Measurements from ENCODE around the gene ACKR4.
"Not testable (repeated sequence)": the region's sequence is repeated elsewhere in the genome, so short reads cannot be mapped to it uniquely, and the experiment has no call there.

Gene ACKR4

DNA sequence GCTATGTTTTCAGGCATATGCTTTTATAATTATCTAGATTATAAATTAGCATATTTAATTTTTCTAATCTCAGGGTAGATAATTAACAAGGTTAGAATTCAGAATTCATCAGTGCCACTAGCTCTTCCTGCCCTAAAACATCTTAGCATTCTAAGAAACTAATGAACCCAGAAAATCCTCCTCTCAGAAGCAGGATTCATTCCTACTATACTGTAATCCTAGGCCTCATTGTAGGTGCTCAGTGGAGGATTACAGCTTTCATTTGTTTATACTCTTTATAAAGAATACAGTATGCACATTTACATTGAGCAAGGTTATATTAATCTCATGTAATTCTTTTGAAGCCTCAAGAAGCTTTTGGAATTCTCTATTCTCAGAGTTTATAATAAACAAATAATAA is 41.6 kb downstream of the ACKR4 start:
- H3K4me3 ChIP-seq (ENCODE audit: low read length in 2 of 2), result no peak overlapping the region
- no peaks in the 10 kb centered on the region for H3K4me1 ChIP-seq (ENCODE audit: control insufficient read depth, insufficient read depth, low read length)
- H3K9ac ChIP-seq (ENCODE audit: low read length in 2 of 2), result no peak overlapping the region
- H3K9me3 ChIP-seq (ENCODE audit: control insufficient read depth in 2 of 2, low read length in 2 of 2), result no peaks in the 10 kb centered on the region
- H3K27me3 ChIP-seq (ENCODE audit: control insufficient read depth in 1 of 2, insufficient read depth in 2 of 2, low read length in 2 of 2), result no peaks in the 10 kb centered on the region
- H3K27ac ChIP-seq (ENCODE audit: low read length), result no peak overlapping the region
- peaks cover 19 to 23% of the 10 kb centered on the region in 2 donors for H3K36me3 ChIP-seq (ENCODE audit: control insufficient read depth in 2 of 2, insufficient read depth in 2 of 2, low read length in 2 of 2)

DNA sequence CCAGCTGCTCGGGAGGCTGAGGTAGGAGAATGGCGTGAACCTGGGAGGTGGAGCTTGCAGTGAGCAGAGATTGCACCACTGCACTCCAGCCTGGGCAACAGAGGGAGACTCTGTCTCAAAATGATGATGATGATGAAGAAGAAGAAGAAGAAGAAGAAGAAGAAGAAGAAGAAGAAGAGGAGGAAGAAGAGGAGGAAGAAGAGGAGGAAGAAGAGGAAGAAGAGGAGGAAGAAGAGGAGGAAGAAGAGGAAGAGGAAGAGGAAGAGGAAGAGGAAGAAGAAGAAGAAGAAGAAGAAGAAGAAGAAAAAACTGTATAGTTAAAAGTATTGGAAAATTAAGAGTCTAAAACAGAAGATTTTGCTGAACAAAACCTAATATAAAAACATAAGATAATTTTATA is 44.4 kb downstream of the ACKR4 start:
- H3K36me3 ChIP-seq (ENCODE audit: control insufficient read depth in 2 of 2, insufficient read depth in 2 of 2, low read length in 2 of 2), result peaks cover 14 to 19% of the 10 kb centered on the region in 2 donors
- not testable (repeated sequence) for H3K4me1 ChIP-seq (ENCODE audit: control insufficient read depth, insufficient read depth, low read length); H3K27me3 ChIP-seq (ENCODE audit: control insufficient read depth in 1 of 2, insufficient read depth in 2 of 2, low read length in 2 of 2); H3K27ac ChIP-seq (ENCODE audit: low read length); H3K4me3 ChIP-seq (ENCODE audit: low read length in 2 of 2); H3K9ac ChIP-seq (ENCODE audit: low read length in 2 of 2); H3K9me3 ChIP-seq (ENCODE audit: control insufficient read depth in 2 of 2, low read length in 2 of 2)

DNA sequence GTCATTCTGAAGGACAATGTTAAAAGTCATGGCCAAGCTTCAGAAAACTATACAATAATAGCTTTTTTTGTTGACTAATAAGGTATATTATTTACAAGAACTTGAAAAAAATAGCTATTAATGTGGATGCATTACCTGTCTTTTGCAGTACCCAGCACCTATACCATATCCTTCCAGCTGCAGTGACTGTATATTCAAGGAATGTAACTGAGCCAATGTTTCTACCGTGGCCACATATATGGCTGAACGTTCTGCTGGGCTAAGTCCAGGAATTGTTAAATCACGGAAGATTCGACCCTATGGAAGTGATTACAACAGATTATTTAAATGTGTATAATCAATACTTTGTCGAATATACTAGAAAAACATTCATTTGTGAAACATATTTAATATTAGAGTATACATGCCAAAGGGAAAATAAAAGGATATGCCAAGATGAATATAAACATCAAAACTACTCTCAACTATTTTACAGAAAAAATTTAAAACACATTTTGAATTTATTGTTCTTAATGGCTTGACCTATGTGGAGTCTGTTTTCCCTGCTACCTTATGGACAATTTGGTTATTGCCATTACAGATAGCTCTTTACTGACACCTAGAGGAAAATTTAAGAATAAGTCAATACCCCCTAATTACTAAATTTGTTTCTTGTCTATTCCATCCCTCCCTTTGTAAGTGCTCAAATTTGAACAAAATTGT is 44.9 kb downstream of the ACKR4 start:
- H3K36me3 ChIP-seq (ENCODE audit: control insufficient read depth in 2 of 2, insufficient read depth in 2 of 2, low read length in 2 of 2), result peaks cover 14 to 19% of the 10 kb centered on the region in 2 donors
- H3K9me3 ChIP-seq (ENCODE audit: control insufficient read depth in 2 of 2, low read length in 2 of 2), result no peaks in the 10 kb centered on the region
- no peak overlapping the region for H3K27ac ChIP-seq (ENCODE audit: low read length)
- H3K4me3 ChIP-seq (ENCODE audit: low read length in 2 of 2), result no peak overlapping the region
- no peaks in the 10 kb centered on the region for H3K4me1 ChIP-seq (ENCODE audit: control insufficient read depth, insufficient read depth, low read length)
- no peak overlapping the region for H3K9ac ChIP-seq (ENCODE audit: low read length in 2 of 2)
- no peaks in the 10 kb centered on the region for H3K27me3 ChIP-seq (ENCODE audit: control insufficient read depth in 1 of 2, insufficient read depth in 2 of 2, low read length in 2 of 2)

DNA sequence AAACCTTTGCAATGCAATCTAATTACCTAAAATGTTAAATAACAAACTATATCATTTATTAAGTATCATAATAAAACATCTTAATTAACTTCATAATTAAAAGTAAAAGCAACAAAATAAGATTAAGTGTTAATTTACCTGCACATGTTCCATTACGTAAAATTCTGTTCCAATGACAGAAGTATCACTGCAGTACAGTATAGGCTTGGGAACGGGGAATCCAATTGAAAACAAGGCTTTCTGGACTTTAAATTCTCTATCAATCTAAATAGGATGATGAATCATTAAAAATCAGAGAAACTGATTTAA is 45.4 kb downstream of the ACKR4 start:
- Histone ChIP-seq H3K36me3 (ENCODE audit: control insufficient read depth in 2 of 2, insufficient read depth in 2 of 2, low read length in 2 of 2) (peaks cover 14 to 18% of the 10 kb centered on the region in 2 donors), H3K9me3 (ENCODE audit: control insufficient read depth in 2 of 2, low read length in 2 of 2) (no peaks in the 10 kb centered on the region), H3K27me3 (ENCODE audit: control insufficient read depth in 1 of 2, insufficient read depth in 2 of 2, low read length in 2 of 2) (no peaks in the 10 kb centered on the region), H3K4me3 (ENCODE audit: low read length in 2 of 2) (no peak overlapping the region), H3K9ac (ENCODE audit: low read length in 2 of 2) (no peak overlapping the region), H3K27ac (ENCODE audit: low read length) (no peak overlapping the region), H3K4me1 (ENCODE audit: control insufficient read depth, insufficient read depth, low read length) (no peaks in the 10 kb centered on the region)

DNA sequence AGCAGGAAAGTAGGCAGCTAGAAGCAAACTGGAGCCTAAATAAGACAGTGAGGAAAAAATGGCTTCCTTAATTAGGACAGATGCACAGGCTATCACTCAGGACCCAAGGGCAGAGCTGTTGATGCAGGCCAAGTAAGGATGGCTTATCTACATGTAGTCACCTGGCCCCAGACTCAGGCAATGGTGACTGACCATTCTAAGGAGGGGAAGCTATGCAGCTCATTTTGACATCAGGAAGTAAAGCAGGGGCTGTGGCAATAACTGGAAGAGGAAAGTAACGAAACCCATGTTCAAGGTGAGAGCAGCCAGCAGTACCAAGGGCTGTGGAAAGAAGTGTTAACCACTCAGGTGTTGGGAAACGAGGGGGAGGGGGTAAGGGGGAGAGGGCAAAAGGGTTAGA is 46.3 kb downstream of the ACKR4 start:
- H3K9ac ChIP-seq (ENCODE audit: low read length in 2 of 2), result no peak overlapping the region
- no peak overlapping the region for H3K27ac ChIP-seq (ENCODE audit: low read length)
- no peaks in the 10 kb centered on the region for H3K27me3 ChIP-seq (ENCODE audit: control insufficient read depth in 1 of 2, insufficient read depth in 2 of 2, low read length in 2 of 2)
- peaks cover 13 to 14% of the 10 kb centered on the region in 2 donors for H3K36me3 ChIP-seq (ENCODE audit: control insufficient read depth in 2 of 2, insufficient read depth in 2 of 2, low read length in 2 of 2)
- H3K4me1 ChIP-seq (ENCODE audit: control insufficient read depth, insufficient read depth, low read length), result no peaks in the 10 kb centered on the region
- no peaks in the 10 kb centered on the region for H3K9me3 ChIP-seq (ENCODE audit: control insufficient read depth in 2 of 2, low read length in 2 of 2)
- H3K4me3 ChIP-seq (ENCODE audit: low read length in 2 of 2), result no peak overlapping the region

DNA sequence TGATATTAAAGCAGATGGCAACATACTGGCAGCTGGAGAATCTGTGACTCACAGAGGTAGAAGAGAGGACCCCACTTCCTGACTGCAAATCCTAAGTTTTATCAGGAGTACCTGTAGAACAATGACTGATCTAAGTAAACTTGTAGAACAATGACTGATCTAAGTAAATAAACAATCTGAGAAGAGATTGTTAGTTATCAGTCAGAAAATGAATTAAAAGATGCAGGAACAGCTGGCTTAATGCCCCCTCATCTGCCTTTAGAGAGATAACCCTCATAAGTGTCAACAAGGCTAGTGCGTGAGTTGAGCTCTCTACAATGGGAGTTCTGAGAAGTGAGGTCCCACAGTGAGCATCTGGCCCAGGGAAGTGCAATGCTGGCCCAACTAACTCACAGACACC is 48.0 kb downstream of the ACKR4 start:
- Histone ChIP-seq H3K9me3 (ENCODE audit: control insufficient read depth in 2 of 2, low read length in 2 of 2) (no peaks in the 10 kb centered on the region), H3K4me1 (ENCODE audit: control insufficient read depth, insufficient read depth, low read length) (no peaks in the 10 kb centered on the region), H3K4me3 (ENCODE audit: low read length in 2 of 2) (no peak overlapping the region), H3K27ac (ENCODE audit: low read length) (no peak overlapping the region), H3K9ac (ENCODE audit: low read length in 2 of 2) (no peak overlapping the region), H3K36me3 (ENCODE audit: control insufficient read depth in 2 of 2, insufficient read depth in 2 of 2, low read length in 2 of 2) (peaks cover 2 to 6% of the 10 kb centered on the region in 2 donors), H3K27me3 (ENCODE audit: control insufficient read depth in 1 of 2, insufficient read depth in 2 of 2, low read length in 2 of 2) (no peaks in the 10 kb centered on the region)

DNA sequence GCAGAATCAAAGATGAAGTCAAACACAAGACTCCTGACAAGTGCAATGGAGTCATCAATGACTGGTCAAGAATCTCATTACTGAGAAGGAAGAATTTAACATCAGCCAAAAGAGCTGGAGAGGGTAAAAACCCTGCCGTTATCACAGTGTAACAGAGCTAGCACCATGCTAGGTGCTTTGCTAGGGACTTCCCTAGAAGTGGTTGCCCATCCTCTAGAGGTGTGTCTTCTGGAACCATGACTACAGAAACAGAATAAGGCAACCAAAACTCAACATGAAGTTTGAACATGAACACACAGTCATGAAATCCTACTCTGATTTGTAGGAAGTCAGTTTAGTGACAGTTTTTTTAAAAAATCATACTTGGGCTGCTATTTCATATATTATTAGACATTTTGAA is 53.1 kb downstream of the ACKR4 start:
- Histone ChIP-seq H3K36me3 (ENCODE audit: control insufficient read depth in 2 of 2, insufficient read depth in 2 of 2, low read length in 2 of 2) (no peaks in the 10 kb centered on the region), H3K27me3 (ENCODE audit: control insufficient read depth in 1 of 2, insufficient read depth in 2 of 2, low read length in 2 of 2) (no peaks in the 10 kb centered on the region), H3K4me3 (ENCODE audit: low read length in 2 of 2) (no peak overlapping the region), H3K27ac (ENCODE audit: low read length) (no peak overlapping the region), H3K4me1 (ENCODE audit: control insufficient read depth, insufficient read depth, low read length) (no peaks in the 10 kb centered on the region), H3K9ac (ENCODE audit: low read length in 2 of 2) (no peak overlapping the region), H3K9me3 (ENCODE audit: control insufficient read depth in 2 of 2, low read length in 2 of 2) (no peaks in the 10 kb centered on the region)
